K562 (cell line): ENCODE data around the gene LENEP. TPM values are rescaled to one million over a fixed set of nuclear protein-coding genes. Genes with fewer than 3 reads are reported as not detected.
A peak's percentile ranks its signal among the peaks of the same experiment; 100 is the strongest.

Source experiments
- ATF1 ChIP-seq, 2 experiments: fragments of 450-650 bp in 1 of 2; IDR thresholded peaks; 2 replicates each; pipeline ENCODE4 v1.6.1; 2016; ENCODE audit warnings: missing compliant biosample characterization in 1 of 2, missing genetic modification characterization in 1 of 2
- BDP1 ChIP-seq: IDR thresholded peaks from 3 replicates; pipeline ENCODE4 v1.6.1; 2011; ENCODE audit not compliant: insufficient read length, insufficient read depth
- BRD9 ChIP-seq: fragments of 450-650 bp; IDR thresholded peaks from 2 replicates; pipeline ENCODE4 v1.6.1; 2018; ENCODE audit warnings: low read depth; ENCODE audit not compliant: partially characterized antibody
- CREB1 ChIP-seq, 2 experiments: sonication (generic) in 1 of 2; formaldehyde crosslinking in 1 of 2; IDR thresholded peaks; 2 replicates each; pipeline versions ENCODE4 v1.6.1 to v1.8.0; 2012 to 2022; ENCODE audit warnings: inconsistent platforms in 1 of 2, mild to moderate bottlenecking in 1 of 2, missing genetic modification reagents in 1 of 2, moderate library complexity in 1 of 2
- KAT7 ChIP-seq: sonication (generic); formaldehyde crosslinking; IDR thresholded peaks from 2 replicates; pipeline ENCODE4 v1.8.0; 2022; ENCODE audit warnings: missing genetic modification reagents, mild to moderate bottlenecking, borderline replicate concordance
- PCBP1 ChIP-seq: fragments of 200-400 bp; formaldehyde crosslinking; IDR thresholded peaks from 2 replicates; pipeline ENCODE4 v1.6.1; 2018; ENCODE audit warnings: mild to moderate bottlenecking, low read depth, low read length; ENCODE audit not compliant: poor library complexity, severe bottlenecking
- SAFB ChIP-seq: fragments of 200-400 bp; formaldehyde crosslinking; IDR thresholded peaks from 2 replicates; pipeline ENCODE4 v1.6.1; 2017; ENCODE audit warnings: low read depth, low read length, borderline replicate concordance
- SRSF1 ChIP-seq: fragments of 200-400 bp; formaldehyde crosslinking; IDR thresholded peaks from 2 replicates; pipeline ENCODE4 v1.6.1; 2017; ENCODE audit warnings: mild to moderate bottlenecking, low read depth, low read length, moderate library complexity
- TAF7 ChIP-seq: fragments of 450-650 bp; IDR thresholded peaks from 2 replicates; pipeline ENCODE4 v1.6.1; 2016; ENCODE audit warnings: missing genetic modification characterization, missing compliant biosample characterization
- THAP12 ChIP-seq: fragments of 250-450 bp; sonication (Bioruptor Pico); IDR thresholded peaks from 2 replicates; pipeline ENCODE4 v1.9.0; 2021; ENCODE audit warnings: mild to moderate bottlenecking, inconsistent platforms
- ZBTB2 ChIP-seq: fragments of 450-650 bp; IDR thresholded peaks from 2 replicates; pipeline ENCODE4 v1.6.1; 2016; ENCODE audit warnings: antibody characterized with exemption
- ZC3H8 ChIP-seq: fragments of 450-650 bp; IDR thresholded peaks from 2 replicates; pipeline ENCODE4 v1.6.1; 2017
- polyA plus RNA-seq, 8 experiments: library from polyadenylated mRNA; depleted of rRNA in 4 of 8; stranded (reverse) in 5 of 8; unstranded in 3 of 8; fragments of >200 nt; fragmentation: Nextera tagmentation in 2 of 8; fragmentation: Illumina TruSeq in 1 of 8; extraction: Ambion mirVana in 2 of 8; extraction: Trizol in 1 of 8; gene quantifications; 2 replicates each; pipeline versions ENCODE4 v1.2.1 to v1.2.3, GENCODE V29; 2011 to 2014; ENCODE audit warnings: inconsistent platforms in 1 of 8, missing spikeins in 1 of 8
- total RNA-seq, 7 experiments: library from RNA; depleted of rRNA in 6 of 7; stranded (reverse); fragments of >200 nt in 6 of 7; fragmentation: Illumina TruSeq in 2 of 7; extraction: Trizol in 2 of 7; gene quantifications; 2 replicates each; pipeline versions ENCODE4 v1.2.1 to v1.2.3, GENCODE V29; 2011 to 2021; ENCODE audit warnings: low replicate concordance in 1 of 7
- TF ChIP-seq, protein P1 (sequence below), 2 experiments: IDR thresholded peaks; 2 replicates each; pipeline ENCODE4 v1.6.1; 2012; ENCODE audit warnings: improper control_type of control experiment in 2 of 2, low read depth in 2 of 2, low read length in 2 of 2, borderline replicate concordance in 1 of 2
- TF ChIP-seq, protein P2 (sequence below): fragments of 450-650 bp; formaldehyde crosslinking; IDR thresholded peaks from 2 replicates; pipeline ENCODE4 v1.4.0; 2022; ENCODE audit warnings: missing genetic modification characterization
- TF ChIP-seq, protein P3 (sequence below), 2 experiments: IDR thresholded peaks in 1 of 2; conservative IDR thresholded peaks in 1 of 2; 2 replicates each; pipeline ENCODE4 v1.6.1; 2016; ENCODE audit warnings: low read depth in 2 of 2, mild to moderate bottlenecking in 1 of 2, missing compliant biosample characterization in 1 of 2, missing genetic modification characterization in 1 of 2, moderate library complexity in 1 of 2

Gene LENEP
- total and polyA plus RNA-seq, 9 of the 15 experiments (the other 6 are each of a cell fraction or from before 2014, with no cell fraction given): 0.23 to 0.87 (median 0.67) TPM; not detected in 5

DNA sequence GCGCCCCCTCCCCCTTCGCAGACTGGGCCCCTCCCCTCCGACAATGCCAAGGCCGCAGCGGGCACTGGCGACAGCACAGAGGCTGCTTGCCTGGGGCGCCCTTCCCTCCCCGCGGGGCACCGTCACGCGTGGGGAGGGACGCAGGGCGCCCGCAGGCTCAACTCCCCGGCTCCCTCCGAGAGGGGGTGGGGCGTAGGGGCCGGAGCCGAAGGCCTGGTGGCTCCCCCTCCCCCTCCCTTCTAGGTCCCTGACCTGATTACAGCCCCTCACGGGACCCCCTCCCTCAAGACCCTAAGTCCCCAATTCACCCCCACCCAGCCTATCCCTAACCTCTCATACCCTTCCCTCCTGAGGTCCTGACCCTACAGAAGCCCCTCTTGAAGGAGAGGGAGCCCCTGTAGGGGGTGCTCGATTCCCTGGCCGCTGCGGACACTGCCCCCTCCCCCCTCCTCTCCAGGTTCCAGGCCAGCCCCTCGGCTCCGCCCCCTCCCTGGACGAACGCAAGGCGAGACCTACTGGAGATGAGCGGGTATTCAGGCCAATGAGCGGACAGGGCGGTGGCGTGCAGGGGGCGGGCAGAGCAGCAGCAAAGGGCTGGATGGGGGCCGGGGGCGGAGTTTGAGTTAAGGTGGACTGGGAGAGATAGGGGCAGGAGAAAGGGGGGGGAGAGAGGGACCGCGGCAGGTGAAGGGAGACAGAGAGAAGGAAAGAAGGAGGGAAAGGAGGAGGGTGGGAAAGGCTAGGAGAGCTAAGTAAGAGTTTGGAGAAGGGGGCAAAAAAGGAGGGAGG lies 8.5 kb downstream of the LENEP start (continued):
- peak; percentile 91 for TF ChIP-seq ZBTB2
- TF ChIP-seq SAFB: peak; percentile 100
- peak; percentile 6 for TF ChIP-seq PCBP1
- TF ChIP-seq BRD9: peak; percentile 46
- TF ChIP-seq, protein P1, sequence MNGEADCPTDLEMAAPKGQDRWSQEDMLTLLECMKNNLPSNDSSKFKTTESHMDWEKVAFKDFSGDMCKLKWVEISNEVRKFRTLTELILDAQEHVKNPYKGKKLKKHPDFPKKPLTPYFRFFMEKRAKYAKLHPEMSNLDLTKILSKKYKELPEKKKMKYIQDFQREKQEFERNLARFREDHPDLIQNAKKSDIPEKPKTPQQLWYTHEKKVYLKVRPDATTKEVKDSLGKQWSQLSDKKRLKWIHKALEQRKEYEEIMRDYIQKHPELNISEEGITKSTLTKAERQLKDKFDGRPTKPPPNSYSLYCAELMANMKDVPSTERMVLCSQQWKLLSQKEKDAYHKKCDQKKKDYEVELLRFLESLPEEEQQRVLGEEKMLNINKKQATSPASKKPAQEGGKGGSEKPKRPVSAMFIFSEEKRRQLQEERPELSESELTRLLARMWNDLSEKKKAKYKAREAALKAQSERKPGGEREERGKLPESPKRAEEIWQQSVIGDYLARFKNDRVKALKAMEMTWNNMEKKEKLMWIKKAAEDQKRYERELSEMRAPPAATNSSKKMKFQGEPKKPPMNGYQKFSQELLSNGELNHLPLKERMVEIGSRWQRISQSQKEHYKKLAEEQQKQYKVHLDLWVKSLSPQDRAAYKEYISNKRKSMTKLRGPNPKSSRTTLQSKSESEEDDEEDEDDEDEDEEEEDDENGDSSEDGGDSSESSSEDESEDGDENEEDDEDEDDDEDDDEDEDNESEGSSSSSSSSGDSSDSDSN (IDR thresholded peaks at IDR 0.05; ENCODE audit: borderline replicate concordance in 1 of 2, low read depth in 2 of 2, low read length in 2 of 2): 0 out of 4 replicates have a peak, but pooled peaks of 1 of the 2 experiments have one; percentile 49
- no peak for TF ChIP-seq CREB1 (IDR thresholded peaks at IDR 0.05)
- TF ChIP-seq CREB1 (CRISPR knock-in tag; IDR thresholded peaks at IDR 0.05): peak; percentile 80; the same call in 1 of the 2 replicates
- TF ChIP-seq BDP1: no peak
- no peak for TF ChIP-seq ZC3H8
- no peak for TF ChIP-seq ATF1 (CRISPR knock-in tag; IDR thresholded peaks at IDR 0.05)
- peak; percentile 42 for TF ChIP-seq ATF1 (tag; IDR thresholded peaks at IDR 0.05)
- TF ChIP-seq TAF7 (tag): peak; percentile 12
- TF ChIP-seq, protein P2, sequence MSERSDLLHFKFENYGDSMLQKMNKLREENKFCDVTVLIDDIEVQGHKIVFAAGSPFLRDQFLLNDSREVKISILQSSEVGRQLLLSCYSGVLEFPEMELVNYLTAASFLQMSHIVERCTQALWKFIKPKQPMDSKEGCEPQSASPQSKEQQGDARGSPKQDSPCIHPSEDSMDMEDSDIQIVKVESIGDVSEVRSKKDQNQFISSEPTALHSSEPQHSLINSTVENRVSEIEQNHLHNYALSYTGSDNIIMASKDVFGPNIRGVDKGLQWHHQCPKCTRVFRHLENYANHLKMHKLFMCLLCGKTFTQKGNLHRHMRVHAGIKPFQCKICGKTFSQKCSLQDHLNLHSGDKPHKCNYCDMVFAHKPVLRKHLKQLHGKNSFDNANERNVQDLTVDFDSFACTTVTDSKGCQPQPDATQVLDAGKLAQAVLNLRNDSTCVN (CRISPR knock-in tag): peak; percentile 95
- no peak for TF ChIP-seq THAP12 (CRISPR knock-in tag)
- TF ChIP-seq KAT7: peak; percentile 82; the same call in 1 of the 2 replicates
- TF ChIP-seq, protein P3, sequence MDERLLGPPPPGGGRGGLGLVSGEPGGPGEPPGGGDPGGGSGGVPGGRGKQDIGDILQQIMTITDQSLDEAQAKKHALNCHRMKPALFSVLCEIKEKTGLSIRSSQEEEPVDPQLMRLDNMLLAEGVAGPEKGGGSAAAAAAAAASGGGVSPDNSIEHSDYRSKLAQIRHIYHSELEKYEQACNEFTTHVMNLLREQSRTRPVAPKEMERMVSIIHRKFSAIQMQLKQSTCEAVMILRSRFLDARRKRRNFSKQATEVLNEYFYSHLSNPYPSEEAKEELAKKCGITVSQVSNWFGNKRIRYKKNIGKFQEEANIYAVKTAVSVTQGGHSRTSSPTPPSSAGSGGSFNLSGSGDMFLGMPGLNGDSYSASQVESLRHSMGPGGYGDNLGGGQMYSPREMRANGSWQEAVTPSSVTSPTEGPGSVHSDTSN (CRISPR knock-in tag; IDR thresholded peaks at IDR 0.05; ENCODE audit: low read depth): peak; percentile 75
- TF ChIP-seq, protein P3 (tag; conservative IDR thresholded peaks at IDR 0.05; ENCODE audit: low read depth): peak; percentile 95
- no peak for TF ChIP-seq SRSF1
